GM12892 (cell line): Measurements from ENCODE around the gene RFX8.

Experiments used
- POLR2A ChIP-seq: IDR thresholded peaks from 2 replicates; pipeline ENCODE4 v1.6.1; 2011; ENCODE audit warnings: low read depth, low read length, control low read depth
- POLR2AphosphoS5 ChIP-seq: IDR thresholded peaks from 2 replicates; pipeline ENCODE4 v1.6.1; 2011; ENCODE audit warnings: low read depth, low read length, control low read depth
- TAF1 ChIP-seq: IDR thresholded peaks from 2 replicates; pipeline ENCODE4 v1.6.1; 2011; ENCODE audit warnings: low read depth, mild to moderate bottlenecking, control low read depth, low read length, borderline replicate concordance

DNA sequence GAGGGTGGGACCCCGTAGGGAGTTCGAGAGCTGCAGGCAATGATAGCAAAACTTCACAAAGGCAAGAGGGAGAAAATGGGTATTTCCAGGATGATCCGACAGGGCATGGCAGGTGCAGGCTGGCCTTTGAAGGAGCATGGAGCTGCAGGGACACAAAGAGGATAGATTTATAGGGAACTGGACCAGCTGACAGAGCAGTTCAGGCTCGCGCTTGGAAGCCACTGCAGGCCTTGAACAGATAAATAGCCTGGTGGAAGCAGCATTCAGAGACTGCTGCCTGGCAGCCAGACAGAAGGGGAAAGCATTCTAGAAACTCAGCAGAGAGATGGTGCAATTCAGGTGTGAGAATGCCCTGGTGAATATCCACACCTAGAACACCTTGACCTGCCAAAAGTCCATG is 58.3 kb downstream of the RFX8 start:
- TF ChIP-seq POLR2A (no peak), POLR2AphosphoS5 (no peak), TAF1 (no peak)
